DND-41 (cell line): Measurements from ENCODE around the gene STAT6.

Source experiments
- EZH2 ChIP-seq: IDR thresholded peaks from 3 replicates; pipeline ENCODE4 v1.6.1; 2012; ENCODE audit warnings: borderline replicate concordance, low read depth, mild to moderate bottlenecking, moderate library complexity, low read length, inconsistent platforms; ENCODE audit not compliant: severe bottlenecking
- TF ChIP-seq, protein P1 (sequence below): IDR thresholded peaks from 2 replicates; pipeline ENCODE4 v1.5.1; 2012; ENCODE audit warnings: borderline replicate concordance, low read length, moderate library complexity, mild to moderate bottlenecking; ENCODE audit not compliant: poor library complexity, severe bottlenecking; ENCODE audit errors: extremely low read depth

GRCh38 chr12:57131896-57132744 is 21.0 kb upstream of the STAT6 start:
- TF ChIP-seq, protein P1, sequence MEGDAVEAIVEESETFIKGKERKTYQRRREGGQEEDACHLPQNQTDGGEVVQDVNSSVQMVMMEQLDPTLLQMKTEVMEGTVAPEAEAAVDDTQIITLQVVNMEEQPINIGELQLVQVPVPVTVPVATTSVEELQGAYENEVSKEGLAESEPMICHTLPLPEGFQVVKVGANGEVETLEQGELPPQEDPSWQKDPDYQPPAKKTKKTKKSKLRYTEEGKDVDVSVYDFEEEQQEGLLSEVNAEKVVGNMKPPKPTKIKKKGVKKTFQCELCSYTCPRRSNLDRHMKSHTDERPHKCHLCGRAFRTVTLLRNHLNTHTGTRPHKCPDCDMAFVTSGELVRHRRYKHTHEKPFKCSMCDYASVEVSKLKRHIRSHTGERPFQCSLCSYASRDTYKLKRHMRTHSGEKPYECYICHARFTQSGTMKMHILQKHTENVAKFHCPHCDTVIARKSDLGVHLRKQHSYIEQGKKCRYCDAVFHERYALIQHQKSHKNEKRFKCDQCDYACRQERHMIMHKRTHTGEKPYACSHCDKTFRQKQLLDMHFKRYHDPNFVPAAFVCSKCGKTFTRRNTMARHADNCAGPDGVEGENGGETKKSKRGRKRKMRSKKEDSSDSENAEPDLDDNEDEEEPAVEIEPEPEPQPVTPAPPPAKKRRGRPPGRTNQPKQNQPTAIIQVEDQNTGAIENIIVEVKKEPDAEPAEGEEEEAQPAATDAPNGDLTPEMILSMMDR = no peak
- no peak for TF ChIP-seq EZH2
